A673 (cell line): Measurements from ENCODE around the gene BTBD9. TPM values are rescaled to one million over a fixed set of nuclear protein-coding genes. Genes with fewer than 3 reads are reported as not detected.

Experiments used
- BruUV-seq: library from RNA; stranded (reverse); fragments of 400-500 nt; replicated peaks from 2 replicates; lab custom pipeline; 2021; lab: Mats Ljungman, UMichigan
- CTCF ChIA-PET: fragments of 300-600 bp; sonication (Branson Sonifier 250); formaldehyde crosslinking; loops from one replicate; lab custom pipeline; 2022; ENCODE audit warnings: antibody characterized with exemption; lab: Charles Lee
- POLR2A ChIA-PET: fragments of 300-600 bp; sonication (Branson Sonifier 250); formaldehyde crosslinking; loops from one replicate; lab custom pipeline; 2022; ENCODE audit warnings: antibody characterized with exemption; ENCODE audit not compliant: low non-redundant PET; lab: Charles Lee
- DNase-seq: peaks from one replicate; pipeline ENCODE4 v3.0.0-alpha.2; 2015; ENCODE audit warnings: low spot score
- H3K27ac ChIP-seq: fragments of 200-600 bp; sonication (generic); 2 replicates; pipeline ENCODE4 v1.5.1; 2016; ENCODE audit warnings: mixed run types, low read depth, mild to moderate bottlenecking, mixed read lengths, antibody characterized with exemption, low read length; ENCODE audit not compliant: poor library complexity, severe bottlenecking
- H3K27me3 ChIP-seq: fragments of 200-600 bp; sonication (generic); replicated peaks from 2 replicates; pipeline ENCODE4 v1.6.1; 2017; ENCODE audit warnings: mixed run types, low read depth, mild to moderate bottlenecking, mixed read lengths, antibody characterized with exemption, low read length; ENCODE audit not compliant: insufficient read depth, poor library complexity
- H3K36me3 ChIP-seq: fragments of 200-600 bp; sonication (generic); 2 replicates; pipeline ENCODE4 v1.6.1; 2016; ENCODE audit warnings: mixed run types, mild to moderate bottlenecking, mixed read lengths, antibody characterized with exemption, low read length; ENCODE audit not compliant: insufficient read depth, poor library complexity, severe bottlenecking
- H3K4me1 ChIP-seq: fragments of 200-600 bp; sonication (generic); 2 replicates; pipeline ENCODE4 v1.6.1; 2017; ENCODE audit warnings: mixed run types, mild to moderate bottlenecking, mixed read lengths, antibody characterized with exemption, low read length; ENCODE audit not compliant: insufficient read depth, poor library complexity, severe bottlenecking
- H3K4me3 ChIP-seq: fragments of 200-600 bp; sonication (generic); 2 replicates; pipeline ENCODE4 v1.5.1; 2016; ENCODE audit warnings: low read depth, mixed run types, mild to moderate bottlenecking, mixed read lengths, low read length; ENCODE audit not compliant: poor library complexity, severe bottlenecking
- H3K9me3 ChIP-seq: fragments of 200-600 bp; sonication (generic); 2 replicates; pipeline ENCODE4 v1.6.1; 2016; ENCODE audit warnings: mixed run types, low read depth, mild to moderate bottlenecking, mixed read lengths, antibody characterized with exemption, low read length; ENCODE audit not compliant: poor library complexity, severe bottlenecking
- EZH2 ChIP-seq: fragments of 200-600 bp; sonication (generic); IDR thresholded peaks from 2 replicates; pipeline ENCODE4 v1.6.1; 2017; ENCODE audit warnings: borderline replicate concordance, low read depth, mild to moderate bottlenecking, mixed read lengths, antibody characterized with exemption, low read length; ENCODE audit not compliant: poor library complexity, severe bottlenecking
- intact Hi-C: fragments of 100-400 bp; cut with micrococcal nuclease; formaldehyde crosslinking; loops from one replicate; pipeline ENCODE4 v1.10.0; 2022; ENCODE audit not compliant: unreplicated experiment
- total RNA-seq: library from RNA; stranded (reverse); gene quantifications from 2 replicates; pipeline ENCODE4 v1.2.3, GENCODE V29; 2021
- TF ChIP-seq, protein P1 (sequence below): fragments of 300-800, 200-600 bp; sonication (generic); conservative IDR thresholded peaks from 2 replicates; pipeline ENCODE4 v1.5.1; 2017; ENCODE audit warnings: low read depth, mild to moderate bottlenecking, antibody characterized with exemption, low read length, moderate library complexity, mixed read lengths

Gene BTBD9
- total RNA-seq, 1 experiment from 2014 or later, result 8.0 TPM

DNA sequence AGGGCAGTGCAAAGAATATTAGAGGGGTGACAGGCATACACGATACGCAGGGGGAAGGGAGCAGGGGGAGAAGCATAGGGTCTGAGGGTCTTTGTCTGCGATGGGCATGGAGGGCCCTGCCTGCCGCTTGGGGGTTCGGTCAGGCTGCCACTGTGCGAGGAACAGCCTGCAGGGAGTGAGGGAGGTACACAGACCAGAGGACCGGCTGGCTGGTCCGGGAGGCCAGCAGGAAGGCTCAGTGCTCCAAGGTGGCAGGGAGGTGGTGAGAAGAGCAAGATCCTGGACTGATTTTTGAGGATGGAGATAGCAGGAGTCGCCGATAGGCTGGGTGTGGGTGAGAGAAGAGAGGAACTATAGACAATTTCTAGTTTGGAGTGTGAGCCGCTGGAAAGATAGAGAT is 481.8 kb downstream of the BTBD9 start:
- no TSS peak for BruUV-seq
- Histone ChIP-seq H3K36me3 (no peaks in the 10 kb centered on the region), H3K27me3 (no peaks in the 10 kb centered on the region), H3K4me1 (peaks cover 9% of the 10 kb centered on the region), H3K4me3 (no peak overlapping the region), H3K27ac (no peak overlapping the region), H3K9me3 (no peaks in the 10 kb centered on the region)
- POLR2A ChIA-PET, result interaction anchor here (0.5 kb wide), 1 partner anchor 24 kb away, joined by 4 read pairs; no protein-coding TSS in a partner anchor
- CTCF ChIA-PET, result no interaction called here
- intact Hi-C loops, result no loop called here
- DNase-seq, result no peak
- TF ChIP-seq EZH2, result no peak
- TF ChIP-seq, protein P1, sequence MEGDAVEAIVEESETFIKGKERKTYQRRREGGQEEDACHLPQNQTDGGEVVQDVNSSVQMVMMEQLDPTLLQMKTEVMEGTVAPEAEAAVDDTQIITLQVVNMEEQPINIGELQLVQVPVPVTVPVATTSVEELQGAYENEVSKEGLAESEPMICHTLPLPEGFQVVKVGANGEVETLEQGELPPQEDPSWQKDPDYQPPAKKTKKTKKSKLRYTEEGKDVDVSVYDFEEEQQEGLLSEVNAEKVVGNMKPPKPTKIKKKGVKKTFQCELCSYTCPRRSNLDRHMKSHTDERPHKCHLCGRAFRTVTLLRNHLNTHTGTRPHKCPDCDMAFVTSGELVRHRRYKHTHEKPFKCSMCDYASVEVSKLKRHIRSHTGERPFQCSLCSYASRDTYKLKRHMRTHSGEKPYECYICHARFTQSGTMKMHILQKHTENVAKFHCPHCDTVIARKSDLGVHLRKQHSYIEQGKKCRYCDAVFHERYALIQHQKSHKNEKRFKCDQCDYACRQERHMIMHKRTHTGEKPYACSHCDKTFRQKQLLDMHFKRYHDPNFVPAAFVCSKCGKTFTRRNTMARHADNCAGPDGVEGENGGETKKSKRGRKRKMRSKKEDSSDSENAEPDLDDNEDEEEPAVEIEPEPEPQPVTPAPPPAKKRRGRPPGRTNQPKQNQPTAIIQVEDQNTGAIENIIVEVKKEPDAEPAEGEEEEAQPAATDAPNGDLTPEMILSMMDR, result no peak

DNA sequence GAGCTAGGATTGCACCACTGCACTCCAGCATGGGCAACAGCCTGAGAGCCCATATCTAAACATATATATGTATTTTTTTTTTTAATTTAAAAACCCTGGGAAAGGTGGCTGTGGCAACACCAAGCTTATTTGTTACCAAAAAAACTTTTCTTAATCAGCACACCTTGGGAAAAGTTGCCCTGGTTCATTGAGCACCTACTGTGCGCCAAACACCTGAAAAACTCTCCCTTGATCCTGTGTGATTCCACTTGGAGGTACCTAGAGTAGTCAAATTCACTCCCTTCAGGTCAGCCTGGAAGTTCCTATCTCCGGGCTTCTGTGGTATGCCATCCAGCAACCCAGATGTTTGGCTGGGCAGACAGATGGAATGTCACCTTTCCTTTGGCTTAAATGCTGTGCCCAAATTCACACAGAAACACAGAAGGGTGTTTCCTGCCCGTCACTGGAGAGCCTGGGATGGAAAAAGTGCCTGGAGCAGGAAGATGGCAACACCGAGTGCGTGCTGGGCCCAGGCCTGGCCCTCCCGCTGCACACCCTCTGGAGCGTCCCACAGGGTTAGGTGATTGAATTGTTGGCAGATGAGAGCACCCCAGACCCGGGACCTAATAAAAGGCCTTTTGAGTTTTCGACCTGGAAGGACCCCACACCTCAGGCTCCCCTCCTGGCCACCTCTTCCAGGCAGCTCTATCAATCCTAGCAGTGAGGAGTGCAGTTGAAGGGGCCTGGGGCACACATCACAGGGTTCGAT is 482.7 kb downstream of the BTBD9 start:
- Histone ChIP-seq H3K4me1 (peaks cover 9% of the 10 kb centered on the region), H3K9me3 (no peaks in the 10 kb centered on the region), H3K27me3 (no peaks in the 10 kb centered on the region), H3K27ac (no peak overlapping the region), H3K4me3 (no peak overlapping the region), H3K36me3 (no peaks in the 10 kb centered on the region)
- DNase-seq, result no peak
- no peak for TF ChIP-seq EZH2
- TF ChIP-seq, protein P1, result no peak
- no TSS peak for BruUV-seq
- intact Hi-C loops, result no loop called here
- ChIA-PET CTCF (no interaction called here), POLR2A (no interaction called here)

DNA sequence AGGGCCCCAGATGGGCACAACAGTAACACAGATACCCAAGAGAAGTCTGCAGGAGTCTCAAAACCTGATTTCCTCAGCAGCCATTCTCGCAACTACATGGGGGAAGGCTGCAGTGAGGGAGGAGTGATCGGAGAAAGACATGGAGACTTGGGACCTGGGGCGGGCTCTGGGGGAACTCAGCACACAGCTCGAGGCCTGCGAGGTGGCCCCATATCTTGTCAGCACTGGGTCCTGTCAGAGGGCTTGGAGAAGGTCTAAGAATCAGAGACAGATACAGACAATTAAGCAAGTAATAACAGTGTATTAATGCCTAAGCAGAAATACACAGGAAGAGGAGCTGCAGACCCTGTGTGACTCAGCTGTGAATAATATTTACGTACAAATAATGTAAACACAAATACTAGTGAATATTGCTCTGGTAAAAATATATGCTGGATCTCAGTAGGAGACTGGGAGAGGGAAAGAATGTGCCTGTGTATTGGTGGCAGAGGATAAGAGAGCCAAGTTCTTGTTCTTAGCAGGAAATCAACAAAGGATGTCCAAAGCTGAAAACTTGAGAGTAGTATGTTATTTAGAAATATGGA is 484.0 kb downstream of the BTBD9 start:
- Histone ChIP-seq H3K36me3 (no peaks in the 10 kb centered on the region), H3K27ac (peak overlapping the region; percentile 30), H3K27me3 (no peaks in the 10 kb centered on the region), H3K9me3 (no peaks in the 10 kb centered on the region), H3K4me3 (no peak overlapping the region), H3K4me1 (peaks cover 9% of the 10 kb centered on the region)
- POLR2A ChIA-PET, result no interaction called here
- TF ChIP-seq EZH2, result no peak
- TF ChIP-seq, protein P1, result no peak
- CTCF ChIA-PET, result no interaction called here
- no peak for DNase-seq
- intact Hi-C loops, result no loop called here
- BruUV-seq, result no TSS peak
